OCI-M2 (cell line): ENCODE results near the gene ARL13B.
"Not testable (repeated sequence)": the region's sequence is repeated elsewhere in the genome, so short reads cannot be mapped to it uniquely, and the experiment has no call there.

Experiments
- DNase-seq: peaks from one replicate; lab custom pipeline; 2025; ENCODE audit not compliant: unreplicated experiment; lab: John Stamatoyannopoulos, UW

The ARL13B gene

DNA sequence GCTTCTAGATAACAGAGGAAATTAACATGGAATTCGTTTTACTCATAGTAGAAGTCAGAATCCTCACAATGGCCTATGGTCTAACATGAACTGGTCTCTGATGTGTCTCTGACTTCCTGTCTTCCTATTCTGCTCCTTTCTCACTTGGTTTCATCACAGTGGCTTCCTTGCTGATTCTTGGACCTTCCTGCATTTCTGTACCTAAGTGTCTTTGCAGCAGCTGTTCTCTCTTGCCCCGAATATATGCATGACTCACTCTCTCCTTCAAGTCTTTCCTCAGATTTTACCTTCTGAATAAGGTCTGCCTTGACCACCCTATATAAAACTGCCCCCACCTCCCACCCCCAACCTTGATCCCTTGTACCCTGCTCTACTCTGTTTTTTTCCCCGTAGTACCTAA is 14.1 kb downstream of the ARL13B start:
- no peak for DNase-seq

DNA sequence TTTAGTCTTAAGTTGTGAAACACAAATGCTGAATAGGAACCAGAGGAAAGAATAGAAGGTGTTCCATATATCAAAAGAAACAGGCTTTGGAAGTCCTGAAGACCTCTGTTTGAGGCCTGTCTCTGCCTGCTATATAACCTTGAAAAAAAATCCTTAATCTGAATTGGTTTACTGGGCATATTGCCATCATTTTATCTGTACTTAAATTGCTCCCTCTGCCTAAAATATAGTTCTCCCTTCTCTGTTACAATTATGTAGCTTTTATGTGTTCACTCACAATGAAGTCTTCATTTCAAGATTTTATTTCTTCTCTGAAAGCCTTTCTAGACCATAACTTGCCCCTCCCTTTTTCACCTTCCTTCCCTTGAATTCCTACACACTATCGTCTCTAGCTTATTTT is 21.2 kb downstream of the ARL13B start:
- no peak for DNase-seq

DNA sequence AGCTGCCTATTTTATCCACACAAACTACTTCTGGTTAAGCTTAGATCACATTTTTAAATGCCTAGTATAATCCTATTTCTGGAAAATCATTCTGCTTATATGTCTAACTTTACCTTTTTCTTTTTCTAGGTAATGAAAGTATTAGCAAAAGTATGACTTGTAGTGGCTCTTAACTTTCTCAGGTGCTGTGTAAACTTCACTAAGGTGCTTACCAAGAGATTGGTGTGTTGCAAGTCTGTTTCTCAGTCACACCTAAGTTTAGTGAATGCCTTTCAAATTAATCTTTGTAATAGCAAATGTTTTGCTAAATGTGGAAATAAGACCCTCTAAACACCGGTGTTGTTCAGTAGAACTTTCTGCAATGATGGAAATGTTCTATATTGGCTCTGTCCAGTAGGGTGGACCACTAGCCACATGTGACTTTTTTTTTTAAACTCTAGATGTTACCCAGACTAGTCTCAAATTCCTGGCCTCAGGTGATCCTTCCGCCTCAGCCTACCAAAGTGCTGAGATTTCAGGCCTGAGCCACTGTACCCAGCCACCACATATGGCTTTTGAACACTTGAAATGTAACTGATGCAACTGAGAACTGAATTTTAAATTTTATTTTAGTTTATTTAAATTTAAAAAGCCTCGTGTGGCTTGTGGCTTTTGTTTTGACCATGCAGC is 22.0 kb downstream of the ARL13B start:
- no peak for DNase-seq

DNA sequence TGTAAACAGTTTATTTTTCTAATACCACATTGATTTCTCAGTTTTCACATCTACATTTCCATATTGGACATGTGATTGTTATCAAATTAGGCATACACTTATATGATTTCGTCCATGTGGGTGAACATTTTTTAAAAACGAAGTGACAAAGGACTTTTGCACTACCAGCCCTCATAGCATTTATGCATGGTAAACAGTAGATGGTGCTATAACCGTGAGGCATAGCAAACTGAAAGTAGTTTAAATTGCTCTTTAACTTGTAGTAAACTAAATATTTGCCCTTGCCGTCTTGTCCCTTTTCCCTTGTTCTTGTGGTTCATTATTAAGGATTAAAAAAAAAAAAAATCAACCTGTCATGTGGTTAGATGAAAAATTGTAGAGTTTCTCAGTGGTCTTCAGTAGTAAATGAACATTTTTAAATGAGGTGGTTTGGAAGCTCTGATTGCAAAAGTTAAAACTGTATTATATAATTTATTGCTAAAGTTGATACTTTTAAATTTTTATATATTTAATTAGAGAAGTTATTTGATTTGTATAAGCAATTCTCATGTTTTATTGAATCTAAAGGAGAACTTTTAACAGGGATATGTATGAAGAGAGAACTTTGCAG is 24.5 kb downstream of the ARL13B start:
- no peak for DNase-seq

DNA sequence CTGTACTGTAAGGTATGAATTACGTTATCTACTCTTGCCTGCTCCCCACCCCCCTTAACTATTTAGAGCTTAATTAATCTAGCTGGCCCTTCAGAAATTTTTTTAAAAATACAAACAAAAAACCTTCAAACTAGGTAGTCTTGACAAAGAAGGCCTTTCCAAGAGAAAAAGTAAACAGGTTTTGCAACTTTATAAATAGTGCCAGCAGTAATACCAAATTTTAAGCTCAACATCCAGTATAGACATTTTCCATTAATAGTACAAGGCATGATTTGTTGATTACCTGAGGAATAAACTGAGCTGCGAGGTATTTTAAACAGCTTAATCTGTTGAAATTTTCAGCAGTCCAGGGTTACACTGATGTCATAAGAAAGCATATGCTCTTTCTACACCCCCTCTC is 28.3 kb downstream of the ARL13B start:
- DNase-seq = no peak

DNA sequence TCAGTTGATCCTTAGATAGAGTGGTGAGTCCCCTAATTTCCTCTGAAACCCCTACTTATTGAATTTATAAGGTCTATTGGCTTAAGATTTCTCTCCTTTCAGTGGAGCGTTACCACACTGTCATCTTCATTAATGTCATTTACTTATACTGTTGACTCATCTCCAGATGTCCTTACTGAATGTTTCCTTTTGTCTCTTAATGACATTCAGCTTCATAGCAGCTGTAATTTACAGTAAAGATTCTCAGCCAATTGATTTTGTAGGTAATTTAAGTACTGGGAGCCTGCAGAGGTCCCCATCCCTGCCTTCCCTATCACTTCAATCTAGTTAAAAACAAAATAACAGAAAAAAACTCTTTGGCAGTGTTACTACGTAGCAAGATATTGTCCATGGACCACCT is 29.7 kb downstream of the ARL13B start:
- DNase-seq = no peak

DNA sequence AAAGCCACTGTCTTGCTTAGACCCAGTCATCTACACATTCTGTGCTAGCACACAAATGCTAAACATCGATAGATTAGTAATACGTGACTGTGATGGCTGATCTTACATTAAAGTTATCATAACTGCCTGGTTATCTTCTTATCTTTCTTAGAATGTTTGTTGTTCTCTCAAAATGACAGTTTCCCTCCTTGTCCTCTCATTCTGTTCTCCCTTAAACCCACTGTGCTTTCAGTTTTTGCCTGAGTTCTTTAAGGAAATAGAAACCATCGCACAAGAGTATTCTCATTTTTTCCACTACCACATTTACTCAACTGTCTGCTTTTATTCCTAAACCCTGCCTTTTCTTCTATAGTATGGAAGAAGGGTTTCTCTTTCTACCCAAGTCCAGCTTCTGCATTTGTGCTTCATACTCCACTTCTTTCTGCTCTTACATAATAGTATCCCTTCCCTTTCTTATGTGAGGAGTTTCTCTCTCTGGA is 31.3 kb downstream of the ARL13B start:
- DNase-seq = no peak

DNA sequence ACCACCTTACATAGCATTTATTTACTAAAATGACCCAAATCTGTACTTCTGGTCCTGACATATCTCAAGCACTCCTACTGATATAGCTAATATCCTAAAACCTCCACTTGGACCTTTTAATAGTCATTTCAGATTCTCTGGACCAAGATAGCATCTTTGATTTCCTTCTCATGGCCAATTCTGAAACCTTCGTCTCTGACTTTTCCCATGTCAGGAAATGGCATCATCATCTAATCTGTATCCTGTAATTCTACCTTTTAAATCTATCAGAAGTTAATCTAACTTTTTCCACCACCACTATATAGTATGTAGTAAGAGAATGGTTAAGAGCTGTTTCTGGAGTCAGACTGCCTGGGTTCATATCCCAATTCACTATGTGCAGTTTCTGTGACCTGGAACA is 32.2 kb downstream of the ARL13B start:
- DNase-seq = no peak

DNA sequence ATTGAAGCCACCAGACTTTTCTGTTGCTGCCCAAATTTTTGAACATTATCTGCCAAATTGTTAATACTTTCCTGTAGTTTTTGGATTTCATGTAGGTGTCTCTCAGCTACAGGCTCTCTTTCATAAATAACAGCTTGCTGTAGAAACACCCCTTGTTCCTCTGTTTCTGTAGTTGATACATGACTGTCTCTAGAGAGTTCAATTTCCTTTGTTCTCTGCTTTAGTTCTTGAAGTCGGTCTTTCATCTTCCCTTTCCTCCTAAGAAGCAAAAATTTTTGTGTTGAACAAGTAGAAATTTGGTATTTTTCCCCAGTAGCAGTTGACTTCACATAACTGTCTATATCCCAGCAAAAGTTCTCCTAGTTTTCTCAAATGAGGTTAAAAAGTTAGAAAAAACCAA is 35.1 kb downstream of the ARL13B start:
- DNase-seq = no peak

DNA sequence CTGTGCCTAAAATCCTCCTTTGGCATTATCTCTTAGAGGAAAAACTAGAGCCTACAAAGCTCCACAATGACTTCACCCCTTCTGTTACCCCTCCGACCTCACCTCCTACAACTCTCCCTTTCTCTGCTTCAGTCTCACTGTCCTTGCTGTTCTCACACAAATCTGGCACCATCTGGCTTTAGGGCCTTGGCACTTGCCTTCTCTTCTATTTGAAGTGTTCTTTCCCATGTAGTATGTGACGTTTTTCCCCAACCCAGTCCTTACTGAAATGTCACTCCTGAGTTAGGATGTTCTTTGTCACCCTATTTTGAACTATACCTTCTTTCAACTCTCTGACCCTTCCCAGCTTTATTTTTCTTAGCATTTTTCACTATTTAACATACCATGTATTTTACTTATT is 39.7 kb downstream of the ARL13B start:
- no peak for DNase-seq

DNA sequence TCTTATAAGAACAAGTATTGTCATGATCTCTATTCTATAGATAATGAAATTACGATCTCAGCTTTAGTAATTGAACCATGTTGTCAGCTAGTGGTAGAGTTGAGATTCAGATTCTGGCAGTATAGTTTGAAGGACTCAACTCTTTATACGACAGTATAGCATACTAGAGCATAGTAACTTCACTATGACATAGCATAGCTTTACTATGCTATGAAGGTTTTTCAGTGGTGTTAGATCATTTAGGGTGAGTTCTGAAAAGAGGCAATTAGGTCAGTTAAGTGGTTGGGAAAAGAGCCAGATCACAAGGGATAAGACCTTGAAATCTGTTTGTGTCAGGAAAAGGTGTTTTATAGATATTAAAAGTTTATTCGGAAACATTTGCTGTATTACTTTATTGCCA is 40.3 kb downstream of the ARL13B start:
- no peak for DNase-seq

DNA sequence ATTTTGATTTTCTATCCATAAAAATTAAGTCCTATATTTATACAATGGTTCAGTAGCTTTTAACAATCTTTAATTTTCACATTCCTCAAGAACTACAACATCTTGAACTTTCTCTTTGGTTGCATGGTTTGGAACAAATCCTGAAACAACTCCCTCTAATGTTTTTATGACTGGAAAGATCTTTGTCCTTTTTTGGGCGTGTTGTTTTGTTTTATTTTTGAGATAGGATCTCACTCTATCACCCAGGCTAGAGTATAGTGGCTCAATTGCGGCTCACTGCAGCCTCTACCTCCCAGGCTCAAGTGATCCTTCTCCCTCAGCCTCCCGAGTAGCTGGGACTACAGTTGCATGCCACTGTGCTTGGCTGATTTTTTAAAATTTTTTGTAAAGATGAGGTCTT is 44.4 kb downstream of the ARL13B start:
- DNase-seq = no peak

DNA sequence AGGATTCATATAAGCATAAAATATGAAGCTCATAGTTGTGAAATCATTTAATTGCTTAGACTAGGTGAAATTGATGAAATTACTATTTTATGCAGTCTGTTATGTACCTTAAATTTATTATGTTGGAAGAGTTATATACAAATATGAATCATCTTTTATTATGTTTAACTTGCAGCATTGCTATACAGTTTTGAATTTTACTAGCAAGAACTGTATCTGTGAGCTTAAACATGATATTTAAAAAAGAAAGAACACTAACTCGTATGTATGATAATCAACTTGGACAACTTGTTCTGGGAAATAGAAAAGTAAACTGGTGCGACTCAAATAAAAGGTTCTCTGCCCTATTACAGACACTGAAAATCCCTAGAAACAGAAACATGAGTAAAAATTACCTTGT is 46.7 kb downstream of the ARL13B start:
- DNase-seq = no peak

DNA sequence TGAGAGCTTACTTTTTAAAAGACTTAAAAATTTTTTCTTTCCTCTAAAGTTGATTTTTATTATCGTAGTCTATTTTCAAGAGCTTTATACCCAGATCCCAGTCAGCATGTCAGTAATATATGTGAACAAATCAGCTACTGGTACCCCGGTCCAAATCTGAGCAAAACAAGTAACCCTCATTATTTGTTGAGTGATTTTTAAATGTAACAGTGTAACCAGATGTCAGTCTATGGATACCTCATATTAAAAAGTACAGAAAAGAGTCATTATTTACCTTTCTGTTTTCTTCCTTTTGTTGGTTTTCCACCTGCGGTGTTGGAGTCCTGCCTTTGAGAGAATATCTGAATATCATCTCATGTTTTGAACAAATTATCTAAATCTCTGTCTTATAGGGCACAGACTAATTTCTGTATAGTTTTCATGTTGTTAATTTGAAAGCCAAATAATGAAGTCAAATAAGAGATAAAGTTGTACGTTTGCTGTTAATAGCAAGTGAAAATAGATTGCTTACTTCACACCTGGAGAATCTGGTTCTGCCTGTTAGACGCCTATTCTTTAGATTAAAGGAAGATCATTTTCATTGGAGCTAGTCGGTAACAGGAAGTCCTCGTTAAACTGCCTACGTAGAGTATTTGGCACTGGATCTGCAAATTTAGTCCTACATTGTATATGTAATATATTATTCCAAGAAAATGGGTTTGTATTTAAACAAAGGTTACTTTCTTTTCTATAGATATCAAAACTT is 48.3 kb downstream of the ARL13B start, which contains the start of gene STX19:
Gene STX19 (minus strand): TSS at position 505 of the 745 bp plus-strand sequence. CDS start 13,328 bp downstream, outside the sequence.
- DNase-seq = no peak

DNA sequence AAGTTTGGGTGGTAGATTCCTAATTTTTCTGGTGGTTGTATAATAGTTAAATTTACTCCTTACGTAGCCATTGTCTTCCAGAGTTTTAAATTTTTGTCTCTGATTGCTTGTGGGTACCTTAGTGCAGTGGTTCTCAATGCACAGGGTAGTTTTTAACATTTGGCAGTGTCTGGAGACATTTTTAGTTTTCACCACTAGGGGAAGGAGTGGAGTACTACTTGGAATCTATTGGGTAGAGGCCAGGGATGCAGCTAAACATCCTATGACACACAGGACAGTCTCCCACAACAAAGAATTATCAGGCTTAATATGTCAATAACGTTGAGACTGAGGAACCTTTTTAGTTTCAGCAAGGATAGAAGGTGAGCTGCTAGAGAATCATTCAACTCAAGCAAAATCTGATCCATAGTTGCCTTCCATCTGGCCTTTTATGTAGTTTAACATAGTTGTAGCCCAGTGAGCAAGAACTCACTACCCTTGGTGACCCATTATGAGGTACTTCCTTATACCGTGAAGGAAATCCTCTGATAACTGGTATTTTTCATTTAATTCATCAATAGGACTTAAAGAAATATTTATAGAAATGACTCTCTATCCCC is 57.1 kb downstream of the ARL13B start:
- no peak for DNase-seq

DNA sequence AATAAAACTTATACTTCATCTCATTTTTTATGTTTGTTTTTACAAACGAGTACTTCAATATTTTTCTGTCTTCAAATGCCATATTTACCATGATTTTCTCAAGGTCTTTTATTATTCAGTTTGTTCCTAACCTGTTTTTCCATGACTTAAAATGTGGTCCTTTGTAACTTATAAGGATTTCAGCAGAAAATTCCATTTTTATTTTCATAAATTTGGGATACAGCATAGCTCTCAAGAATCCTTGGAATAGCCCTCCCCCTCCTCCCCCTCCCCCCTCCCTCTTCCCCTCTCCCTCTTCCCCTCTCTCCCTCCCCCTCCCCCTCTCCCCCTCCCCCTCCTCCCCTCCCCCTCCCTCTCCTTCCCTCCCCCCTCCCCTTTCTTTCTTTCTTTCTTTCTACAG is 63.3 kb downstream of the ARL13B start:
- no peak for DNase-seq

DNA sequence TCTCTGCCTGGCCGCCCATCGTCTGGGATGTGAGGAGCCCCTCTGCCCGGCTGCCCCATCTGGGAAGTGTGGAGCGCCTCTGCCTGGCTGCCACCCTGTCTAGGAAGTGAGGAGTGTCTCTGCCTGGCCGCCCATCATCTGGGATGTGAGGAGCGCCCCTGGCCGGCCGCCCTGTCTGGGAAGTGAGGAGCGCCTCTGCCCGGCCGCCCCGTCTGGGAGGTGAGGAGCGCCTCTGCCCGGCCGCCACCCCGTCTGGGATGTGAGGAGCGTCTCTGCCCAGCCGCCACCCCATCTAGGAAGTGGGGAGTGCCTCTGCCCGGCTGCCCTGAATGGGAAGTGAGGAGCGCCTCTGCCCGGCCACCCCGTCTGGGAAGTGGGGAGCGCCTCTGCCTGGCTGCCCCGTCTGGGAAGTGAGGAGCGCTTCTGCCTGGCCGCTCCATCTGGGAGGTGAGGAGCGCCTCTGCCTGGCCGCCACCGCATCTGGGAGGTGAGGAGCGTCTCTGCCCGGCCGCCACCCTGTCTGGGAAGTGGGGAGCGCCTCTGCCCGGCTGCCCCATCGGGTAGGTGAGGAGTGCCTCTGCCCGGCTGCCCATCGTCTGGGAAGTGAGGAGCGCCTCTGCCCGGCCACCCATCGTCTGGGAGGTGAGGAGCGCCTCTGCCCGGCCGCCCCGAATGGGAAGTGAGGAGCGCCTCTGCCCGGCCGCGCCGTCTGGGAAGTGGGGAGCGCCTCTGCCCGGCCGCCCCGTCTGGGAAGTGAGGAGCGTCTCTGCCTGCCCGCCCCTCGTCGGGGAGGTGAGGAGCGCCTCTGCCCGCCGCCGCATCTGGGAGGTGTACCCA is 64.4 kb downstream of the ARL13B start:
- DNase-seq = not testable (repeated sequence)

DNA sequence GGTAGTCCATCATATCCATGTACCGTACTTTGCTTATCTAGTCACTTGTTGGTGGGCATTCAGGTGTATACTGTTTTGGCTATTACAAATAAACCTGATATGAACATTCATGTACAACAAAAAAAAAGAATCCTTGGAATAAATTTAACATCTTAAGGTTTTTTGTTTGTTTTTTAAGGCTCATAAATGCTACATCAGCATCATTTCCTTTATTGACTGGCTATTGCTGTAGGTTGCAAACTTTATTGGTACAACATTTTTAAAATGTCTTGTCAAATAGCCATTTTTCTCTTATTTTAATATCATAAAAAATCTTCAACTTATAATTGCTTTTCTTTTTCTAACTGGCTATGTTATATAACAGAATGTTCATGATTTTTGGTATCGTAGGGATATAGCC is 66.6 kb downstream of the ARL13B start:
- DNase-seq = no peak

DNA sequence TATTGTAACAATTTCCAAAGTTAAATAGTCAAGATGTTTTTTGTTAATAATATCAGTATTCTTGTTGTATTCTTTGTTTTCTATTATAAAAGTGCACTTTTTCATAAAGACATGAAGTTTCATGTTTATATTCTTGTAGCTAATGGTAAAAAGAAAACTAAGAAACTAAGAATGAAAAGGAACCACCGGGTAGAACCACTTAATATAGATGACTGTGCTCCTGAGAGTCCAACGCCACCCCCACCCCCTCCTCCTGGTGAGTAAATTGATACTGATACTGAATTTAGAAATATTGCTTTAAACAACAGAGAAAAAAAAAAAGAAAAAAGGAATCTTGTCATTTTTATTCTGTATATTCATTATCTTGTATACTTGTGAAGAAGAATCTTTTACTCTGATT is 69.3 kb downstream of the ARL13B start:
- DNase-seq = no peak

DNA sequence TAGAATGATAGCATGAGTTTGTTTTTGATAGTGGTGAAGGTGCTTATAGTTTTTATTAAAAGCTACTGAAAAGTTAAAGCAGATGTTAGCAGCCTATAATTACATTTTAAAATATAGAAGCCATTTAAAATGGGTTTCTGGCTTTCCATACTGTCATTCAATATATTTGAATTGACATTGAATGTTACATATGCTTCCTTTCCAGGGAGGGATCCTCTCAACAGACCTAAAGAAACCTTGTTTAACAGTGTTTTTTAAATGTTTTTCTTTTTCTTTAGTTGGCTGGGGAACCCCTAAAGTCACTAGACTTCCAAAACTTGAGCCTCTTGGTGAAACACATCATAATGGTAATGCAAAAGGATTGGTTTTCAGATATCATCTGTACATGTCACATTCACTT is 70.6 kb downstream of the ARL13B start:
- no peak for DNase-seq

DNA sequence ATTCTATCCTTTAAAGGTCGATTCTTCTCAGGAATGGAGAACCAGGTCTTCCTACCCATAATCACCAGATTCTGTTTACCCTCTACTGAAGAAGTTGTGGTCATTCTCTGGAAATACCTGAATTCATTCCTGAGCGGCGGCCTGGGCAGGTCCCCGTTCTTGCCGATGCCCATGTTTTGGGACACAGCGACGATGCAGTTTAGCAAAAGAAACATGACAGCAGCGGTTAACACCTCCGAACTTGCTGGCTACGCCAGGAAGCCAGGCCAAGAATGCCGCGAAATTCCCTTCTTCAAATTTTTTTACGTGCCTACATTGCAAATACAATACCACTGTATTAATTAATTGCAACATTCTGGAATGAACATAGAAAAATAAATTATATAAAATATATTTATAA is 81.3 kb downstream of the ARL13B start:
- DNase-seq = no peak
